PFSK-1 (cell line): ENCODE results near the gene PTPRN2.

Source experiments
- POLR2AphosphoS5 ChIP-seq: IDR thresholded peaks from 2 replicates; pipeline ENCODE4 v1.6.1; 2012; ENCODE audit warnings: low read depth, mild to moderate bottlenecking, control low read depth, low read length, moderate library complexity
- REST ChIP-seq, 2 experiments: IDR thresholded peaks; 2 replicates each; pipeline versions ENCODE4 v1.6.1 to v1.8.0; 2011 to 2012; ENCODE audit warnings: low read depth in 2 of 2, low read length in 2 of 2, control low read depth in 1 of 2, inconsistent platforms in 1 of 2, mild to moderate bottlenecking in 1 of 2, moderate library complexity in 1 of 2; ENCODE audit not compliant: insufficient read depth in 1 of 2
- TAF1 ChIP-seq: IDR thresholded peaks from 2 replicates; pipeline ENCODE4 v1.6.1; 2012; ENCODE audit warnings: low read length, control low read depth, borderline replicate concordance; ENCODE audit not compliant: insufficient read depth

- no peak for TF ChIP-seq TAF1
- no peak for TF ChIP-seq POLR2AphosphoS5
- TF ChIP-seq REST (IDR thresholded peaks at IDR 0.05; ENCODE audit: insufficient read depth in 1 of 2, low read depth in 2 of 2, low read length in 2 of 2) = no peak
These were observed 942.7 kb downstream of the PTPRN2 start for GRCh38 chr7:157644946-157645345.
